OCI-LY1 (cell line): ENCODE results near the gene TAF6L.

Experiments used
- H2AFZ ChIP-seq: fragments of 200-600 bp; sonication (generic), shearing (Covaris generic); 2 replicates; pipeline ENCODE4 v1.6.0; 2014; ENCODE audit warnings: antibody characterized with exemption, mild to moderate bottlenecking, low read length
- H3F3A ChIP-seq: fragments of 200-600 bp; sonication (generic), shearing (Covaris generic); 2 replicates; pipeline ENCODE4 v1.6.0; 2014; ENCODE audit warnings: mild to moderate bottlenecking, antibody characterized with exemption, low read length, moderate library complexity; ENCODE audit not compliant: insufficient read depth
- H3K27ac ChIP-seq: fragments of 200-600 bp; sonication (generic); 2 replicates; pipeline ENCODE4 v1.5.1; 2014; ENCODE audit warnings: low read length, mixed run types, mild to moderate bottlenecking, low read depth; ENCODE audit not compliant: poor library complexity, severe bottlenecking
- H3K27me3 ChIP-seq: fragments of 200-600 bp; sonication (generic); 2 replicates; pipeline ENCODE4 v1.6.0; 2014; ENCODE audit warnings: antibody characterized with exemption, mild to moderate bottlenecking, low read length, moderate library complexity; ENCODE audit not compliant: insufficient read depth
- H3K36me3 ChIP-seq: fragments of 200-600 bp; sonication (generic); 2 replicates; pipeline ENCODE4 v1.6.1; 2014; ENCODE audit warnings: mild to moderate bottlenecking, antibody characterized with exemption, low read length, moderate library complexity, mixed read lengths; ENCODE audit not compliant: insufficient read depth
- H3K4me1 ChIP-seq: fragments of 200-600 bp; sonication (generic); 2 replicates; pipeline ENCODE4 v1.5.1; 2014; ENCODE audit warnings: mild to moderate bottlenecking, low read length, moderate library complexity; ENCODE audit not compliant: insufficient read depth, severe bottlenecking
- H3K4me2 ChIP-seq: fragments of 200-600 bp; sonication (generic), shearing (Covaris generic); 2 replicates; pipeline ENCODE4 v1.6.1; 2014; ENCODE audit warnings: low read length
- H3K4me3 ChIP-seq: fragments of 200-600 bp; sonication (generic); 2 replicates; pipeline ENCODE4 v1.5.1; 2014; ENCODE audit warnings: low read length, low read depth, mild to moderate bottlenecking, mixed read lengths; ENCODE audit not compliant: poor library complexity, severe bottlenecking
- H3K79me2 ChIP-seq: fragments of 200-600 bp; shearing (Covaris generic); 2 replicates; pipeline ENCODE4 v1.6.1; 2016; ENCODE audit warnings: mixed run types, low read length, mixed read lengths; ENCODE audit not compliant: insufficient read depth
- H3K9ac ChIP-seq: fragments of 200-600 bp; sonication (generic), shearing (Covaris generic); 2 replicates; pipeline ENCODE4 v1.6.1; 2014; ENCODE audit warnings: mild to moderate bottlenecking, low read length, mixed read lengths
- H3K9me2 ChIP-seq: fragments of 200-600 bp; sonication (generic), shearing (Covaris generic); 2 replicates; pipeline ENCODE4 v1.6.1; 2014; ENCODE audit warnings: low read depth, mild to moderate bottlenecking, low read length, mixed read lengths
- H3K9me3 ChIP-seq: fragments of 200-600 bp; shearing (Covaris generic); 2 replicates; pipeline ENCODE4 v1.6.1; 2014; ENCODE audit warnings: low read length, mixed read lengths
- H4K20me1 ChIP-seq: fragments of 200-600 bp; sonication (generic), shearing (Covaris generic); 2 replicates; pipeline ENCODE4 v1.6.0; 2016; ENCODE audit warnings: mild to moderate bottlenecking, low read length; ENCODE audit not compliant: insufficient read depth
- CTCF ChIP-seq: fragments of 200-600 bp; sonication (generic), shearing (Covaris generic); IDR thresholded peaks from 2 replicates; pipeline ENCODE4 v1.5.1; 2017; ENCODE audit warnings: mild to moderate bottlenecking, antibody characterized with exemption, low read length, moderate library complexity, mixed read lengths
- EZH2 ChIP-seq: fragments of 200-600 bp; sonication (generic), shearing (Covaris generic); IDR thresholded peaks from 2 replicates; pipeline ENCODE4 v1.8.0; 2017; ENCODE audit warnings: borderline replicate concordance, mixed run types, mild to moderate bottlenecking, antibody characterized with exemption, low read length, moderate library complexity, mixed read lengths

The TAF6L gene

GRCh38 chr11:62777389-62777788 is 6.2 kb downstream of the TAF6L start:
- Histone ChIP-seq H3K36me3 (peaks cover 22% of the 10 kb centered on the region; the same call in 1 of the 2 replicates), H3K4me3 (no peak overlapping the region), H3K9ac (no peak overlapping the region), H3K4me2 (no peak overlapping the region), H3K9me3 (no peaks in the 10 kb centered on the region), H3K27me3 (no peaks in the 10 kb centered on the region), H3K4me1 (peaks cover 3% of the 10 kb centered on the region), H2AFZ (no peak overlapping the region), H3K79me2 (no peaks in the 10 kb centered on the region), H4K20me1 (no peaks in the 10 kb centered on the region), H3F3A (no peaks in the 10 kb centered on the region), H3K27ac (no peak overlapping the region), H3K9me2 (no peaks in the 10 kb centered on the region)
- no peak for TF ChIP-seq CTCF
- TF ChIP-seq EZH2, result no peak

GRCh38 chr11:62778441-62778840 is 7.2 kb downstream of the TAF6L start:
- H3K9me2 ChIP-seq, result no peaks in the 10 kb centered on the region
- no peaks in the 10 kb centered on the region for H3F3A ChIP-seq
- no peaks in the 10 kb centered on the region for H3K27me3 ChIP-seq
- TF ChIP-seq EZH2 (no peak), CTCF (no peak)
- H2AFZ ChIP-seq, result no peak overlapping the region
- H3K36me3 ChIP-seq, result peaks cover 28% of the 10 kb centered on the region; the same call in 1 of the 2 replicates
- H3K4me2 ChIP-seq, result no peak overlapping the region
- no peak overlapping the region for H3K27ac ChIP-seq
- H3K9ac ChIP-seq, result no peak overlapping the region
- H3K9me3 ChIP-seq, result no peaks in the 10 kb centered on the region
- no peak overlapping the region for H3K4me3 ChIP-seq
- no peaks in the 10 kb centered on the region for H4K20me1 ChIP-seq
- H3K79me2 ChIP-seq, result no peaks in the 10 kb centered on the region
- no peaks in the 10 kb centered on the region for H3K4me1 ChIP-seq

- H2AFZ ChIP-seq, result no peak overlapping the region
- no peak overlapping the region for H3K4me3 ChIP-seq
- H3K4me1 ChIP-seq, result peaks cover 10% of the 10 kb centered on the region
- no peak for TF ChIP-seq EZH2
- H3K36me3 ChIP-seq, result peaks cover 15% of the 10 kb centered on the region; the same call in 1 of the 2 replicates
- no peaks in the 10 kb centered on the region for H4K20me1 ChIP-seq
- H3K4me2 ChIP-seq, result no peak overlapping the region
- H3F3A ChIP-seq, result no peaks in the 10 kb centered on the region
- H3K27ac ChIP-seq, result no peak overlapping the region
- H3K9me2 ChIP-seq, result no peaks in the 10 kb centered on the region
- no peaks in the 10 kb centered on the region for H3K79me2 ChIP-seq
- no peaks in the 10 kb centered on the region for H3K9me3 ChIP-seq
- H3K27me3 ChIP-seq, result no peaks in the 10 kb centered on the region
- H3K9ac ChIP-seq, result no peak overlapping the region
Measured at GRCh38 chr11:62782753-62783152, 11.6 kb downstream of the TAF6L start.

- peak overlapping the region; percentile 98 for H3K4me2 ChIP-seq
- peak overlapping the region; percentile 95 for H3K4me3 ChIP-seq
- H3K27ac ChIP-seq, result peak overlapping the region; percentile 66
- no peaks in the 10 kb centered on the region for H4K20me1 ChIP-seq
- H2AFZ ChIP-seq, result no peak overlapping the region
- no peaks in the 10 kb centered on the region for H3F3A ChIP-seq
- peak overlapping the region; percentile 92 for H3K9ac ChIP-seq
- peaks cover 43% of the 10 kb centered on the region for H3K4me1 ChIP-seq
- TF ChIP-seq EZH2 (no peak), CTCF (peak; percentile 91)
- H3K27me3 ChIP-seq, result no peaks in the 10 kb centered on the region
- H3K9me2 ChIP-seq, result no peaks in the 10 kb centered on the region
- peaks cover 11% of the 10 kb centered on the region; the same call in 1 of the 2 replicates for H3K79me2 ChIP-seq
- H3K9me3 ChIP-seq, result no peaks in the 10 kb centered on the region
- H3K36me3 ChIP-seq, result peaks cover 34% of the 10 kb centered on the region; the same call in 1 of the 2 replicates
Measured at GRCh38 chr11:62786318-62787004, 15.3 kb downstream of the TAF6L start.
